Psoas muscle (tissue), 8 donors: ENCODE results near the gene PRORP. TPM values are rescaled to one million over a fixed set of nuclear protein-coding genes. Genes with fewer than 3 reads are reported as not detected.
A peak's percentile ranks its signal among the peaks of the same experiment; 100 is the strongest.

Experiments used
- ATAC-seq, 4 donors: fragments of 200-7000 bp; cut with Tn5 transposase; one replicate each; pipeline ENCODE4 v1.9.1; 2020; ENCODE audit warnings: moderate library complexity in 3 of 4, mild to moderate bottlenecking in 2 of 4
- DNase-seq, 2 donors: peaks; one replicate each; pipeline ENCODE4 v3.0.0-alpha.2; 2020
- H3K27ac ChIP-seq: fragments of 200-600 bp; one replicate; pipeline ENCODE4 v1.8.0; 2022
- H3K27me3 ChIP-seq, 3 donors: fragments of 200-600 bp in 1 of 3; one replicate each; pipeline versions ENCODE4 v1.6.1 to v1.8.0; 2013 to 2022; ENCODE audit warnings: low read length in 2 of 3, mild to moderate bottlenecking in 2 of 3, moderate library complexity in 1 of 3; ENCODE audit not compliant: insufficient read depth in 3 of 3
- H3K36me3 ChIP-seq, 2 donors: fragments of 200-600 bp in 1 of 2; one replicate each; pipeline versions ENCODE4 v1.6.1 to v1.8.0; 2013 to 2022; ENCODE audit warnings: low read depth in 1 of 2, mild to moderate bottlenecking in 1 of 2, moderate library complexity in 1 of 2; ENCODE audit not compliant: insufficient read depth in 1 of 2
- H3K4me1 ChIP-seq: fragments of 200-600 bp; one replicate; pipeline ENCODE4 v1.8.0; 2022
- H3K4me3 ChIP-seq: fragments of 200-600 bp; one replicate; pipeline ENCODE4 v1.8.0; 2022; ENCODE audit warnings: mild to moderate bottlenecking
- H3K9me3 ChIP-seq: fragments of 200-600 bp; one replicate; pipeline ENCODE4 v1.8.0; 2022
- WGBS, 3 donors: extraction: QIAGEN DNeasy Blood & Tissue Kit; methylation state at CpG; one replicate each; pipeline versions ENCODE4 v1.1.6 to v1.1.7; 2013; 5-methylcytosine and 5-hydroxymethylcytosine counted together
- intact Hi-C, 2 donors: fragments of 100-400 bp; cut with DNase I; formaldehyde crosslinking; loops; one replicate each; pipeline versions ENCODE4 v1.11.0 to v1.14.2; 2022
- polyA plus RNA-seq, 3 donors: library from polyadenylated mRNA; stranded (reverse); fragments of 200-250 nt; gene quantifications; one replicate each; pipeline ENCODE4 v1.2.3, GENCODE V29; 2013
- total RNA-seq, 4 donors: library from RNA; stranded (reverse); fragmentation: NEBNext Ultra II Directional in 2 of 4; extraction: Animal tissue kit (Norgen Biotek cat#: 25700) in 2 of 4; gene quantifications; one replicate each; pipeline versions ENCODE4 v1.2.1 to v1.2.4, GENCODE V29; 2021 to 2023
- TF ChIP-seq, protein P1 (sequence below): fragments of 200-600 bp; IDR thresholded peaks from one replicate; pipeline ENCODE4 v1.8.0; 2022; ENCODE audit warnings: antibody characterized with exemption
- donor health status: healthy with polysubstance abuse.
- donor health status: DM: no; HTN: no; CAD: no; lungs with moderate emphysema.
- donor health status: Bipolar disorder and iron deficiency.
- donor health status: healthy.
- donor health status: DM: yes; HTN: yes; CAD: no.
- donor health status: DM: no; HTN: no; CAD: no.
- donor health status: DM: no; HTN: no; CAD: no.
- donor health status: DM: yes; HTN: yes; CAD: no.

The PRORP gene
- total and polyA plus RNA-seq, 7 donors = 11.3 to 23.5 (median 17.7) TPM

GRCh38 chr14:35133542-35134328, 11.4 kb downstream of the PRORP start:
- DNase-seq = no peak

DNA sequence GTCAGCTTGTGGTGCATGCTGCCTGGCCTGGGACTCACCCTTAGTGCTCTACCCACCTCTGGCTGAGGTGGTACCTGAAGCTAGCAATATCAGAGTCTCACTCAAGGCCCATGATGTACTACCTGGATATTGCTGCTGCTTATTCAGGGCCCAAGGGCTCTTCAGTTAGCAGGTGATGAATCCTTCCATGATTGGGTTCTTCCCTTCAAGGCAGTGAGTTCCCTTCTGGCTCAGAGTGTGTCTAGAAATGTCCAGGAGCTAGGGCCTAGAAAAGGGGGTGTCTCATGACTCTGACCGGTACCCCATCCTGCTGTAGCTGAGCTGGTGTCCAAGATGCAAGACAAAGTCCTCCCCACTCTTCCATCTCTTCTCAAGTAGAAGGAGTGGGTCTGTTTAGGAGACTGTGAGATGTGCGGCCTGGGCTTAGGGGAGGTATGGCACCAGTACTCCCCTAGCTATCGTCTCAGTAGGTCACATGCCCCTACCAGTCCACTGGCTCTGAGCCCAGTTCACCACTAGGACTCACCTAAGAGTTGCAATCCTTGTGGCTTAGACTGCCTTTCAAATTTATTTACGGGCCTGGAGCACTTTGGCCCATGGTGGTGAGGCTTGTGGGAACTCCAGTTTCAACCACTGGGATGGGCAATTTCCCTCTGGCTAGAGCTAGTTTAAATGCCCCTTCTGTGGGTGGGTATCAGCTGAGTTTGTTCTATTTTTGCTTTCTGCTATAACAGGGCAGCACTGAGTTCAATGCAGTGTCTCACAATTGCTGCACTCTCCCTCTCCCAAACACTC, 12.2 kb downstream of the PRORP start:
- H3K27ac ChIP-seq = no peak overlapping the region
- TF ChIP-seq, protein P1, sequence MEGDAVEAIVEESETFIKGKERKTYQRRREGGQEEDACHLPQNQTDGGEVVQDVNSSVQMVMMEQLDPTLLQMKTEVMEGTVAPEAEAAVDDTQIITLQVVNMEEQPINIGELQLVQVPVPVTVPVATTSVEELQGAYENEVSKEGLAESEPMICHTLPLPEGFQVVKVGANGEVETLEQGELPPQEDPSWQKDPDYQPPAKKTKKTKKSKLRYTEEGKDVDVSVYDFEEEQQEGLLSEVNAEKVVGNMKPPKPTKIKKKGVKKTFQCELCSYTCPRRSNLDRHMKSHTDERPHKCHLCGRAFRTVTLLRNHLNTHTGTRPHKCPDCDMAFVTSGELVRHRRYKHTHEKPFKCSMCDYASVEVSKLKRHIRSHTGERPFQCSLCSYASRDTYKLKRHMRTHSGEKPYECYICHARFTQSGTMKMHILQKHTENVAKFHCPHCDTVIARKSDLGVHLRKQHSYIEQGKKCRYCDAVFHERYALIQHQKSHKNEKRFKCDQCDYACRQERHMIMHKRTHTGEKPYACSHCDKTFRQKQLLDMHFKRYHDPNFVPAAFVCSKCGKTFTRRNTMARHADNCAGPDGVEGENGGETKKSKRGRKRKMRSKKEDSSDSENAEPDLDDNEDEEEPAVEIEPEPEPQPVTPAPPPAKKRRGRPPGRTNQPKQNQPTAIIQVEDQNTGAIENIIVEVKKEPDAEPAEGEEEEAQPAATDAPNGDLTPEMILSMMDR = no peak
- no peaks in the 10 kb centered on the region for H3K4me1 ChIP-seq
- H3K36me3 ChIP-seq = peaks cover 0 to 23% of the 10 kb centered on the region in 2 donors
- no peaks in the 10 kb centered on the region for H3K27me3 ChIP-seq
- no peaks in the 10 kb centered on the region for H3K9me3 ChIP-seq
- DNase-seq (no peak), ATAC-seq (no peak)
- intact Hi-C loops = loop anchor here (5.0 kb wide), 2 partner anchors 88 to 288 kb away; no protein-coding TSS in a partner anchor
- no peak overlapping the region for H3K4me3 ChIP-seq
- WGBS, 3 donors = 81 to 91% (median 91%) methylated on average over 4 of the region's 4 CpGs

More at GRCh38 chr14:35133542-35134328, 11.4 kb downstream of the PRORP start:
- TF ChIP-seq, protein P1 = no peak
- Histone ChIP-seq H3K27ac (no peak overlapping the region), H3K4me3 (no peak overlapping the region), H3K27me3 (no peaks in the 10 kb centered on the region), H3K36me3 (peaks cover 0 to 23% of the 10 kb centered on the region in 2 donors), H3K4me1 (no peaks in the 10 kb centered on the region), H3K9me3 (no peaks in the 10 kb centered on the region)
- no peak for ATAC-seq
- intact Hi-C loops = no loop called here
- 79 to 83% (median 81%) methylated on average over 6 of the region's 6 CpGs for WGBS, 3 donors

GRCh38 chr14:35138585-35138984, 16.2 kb downstream of the PRORP start:
- H3K27ac ChIP-seq = no peak overlapping the region
- H3K4me1 ChIP-seq = no peaks in the 10 kb centered on the region
- intact Hi-C loops = loop anchor here (5.0 kb wide), 2 partner anchors 84 to 284 kb away; no protein-coding TSS in a partner anchor
- peaks cover 0 to 28% of the 10 kb centered on the region in 2 donors for H3K36me3 ChIP-seq
- no peak overlapping the region for H3K4me3 ChIP-seq
- H3K27me3 ChIP-seq = no peaks in the 10 kb centered on the region
- no peak for DNase-seq
- WGBS, 3 donors = 67 to 86% methylated on average over 5 of the region's 5 CpGs; no CpG with 5 or more reads in 1 of the 3 donors
- ATAC-seq = no peak
- no peaks in the 10 kb centered on the region for H3K9me3 ChIP-seq
- TF ChIP-seq, protein P1 = no peak

- H3K36me3 ChIP-seq = peaks cover 0 to 14% of the 10 kb centered on the region in 2 donors
- DNase-seq = no peak
- H3K9me3 ChIP-seq = no peaks in the 10 kb centered on the region
- intact Hi-C loops = loop anchor here (1.0 to 10.0 kb wide), 4 partner anchors 154 to 281 kb away; partner anchors contain the start of gene PSMA6 (in 1 of the 2)
- H3K4me1 ChIP-seq = no peaks in the 10 kb centered on the region
- H3K27ac ChIP-seq = no peak overlapping the region
- ATAC-seq = peak in 1 of 4 donors; percentile 67
- no peak overlapping the region for H3K4me3 ChIP-seq
- WGBS, 3 donors = 94 to 100% methylated on average over 2 of the region's 2 CpGs; no CpG with 5 or more reads in 1 of the 3 donors
- no peaks in the 10 kb centered on the region for H3K27me3 ChIP-seq
- TF ChIP-seq, protein P1 = peak; percentile 63
These were observed 18.6 kb downstream of the PRORP start for GRCh38 chr14:35140718-35141581.
